HG03025 (cell line): Measurements from ENCODE around the gene ABCC2.
"Not testable (repeated sequence)": the region's sequence is repeated elsewhere in the genome, so short reads cannot be mapped to it uniquely, and the experiment has no call there.

Experiments used
- ATAC-seq: cut with Tn5 transposase; IDR thresholded peaks from one replicate; pipeline ENCODE4 v1.9.1; 2021; ENCODE audit warnings: mild to moderate bottlenecking, moderate library complexity; ENCODE audit not compliant: unreplicated experiment, low FRiP score

ABCC2 gene

DNA sequence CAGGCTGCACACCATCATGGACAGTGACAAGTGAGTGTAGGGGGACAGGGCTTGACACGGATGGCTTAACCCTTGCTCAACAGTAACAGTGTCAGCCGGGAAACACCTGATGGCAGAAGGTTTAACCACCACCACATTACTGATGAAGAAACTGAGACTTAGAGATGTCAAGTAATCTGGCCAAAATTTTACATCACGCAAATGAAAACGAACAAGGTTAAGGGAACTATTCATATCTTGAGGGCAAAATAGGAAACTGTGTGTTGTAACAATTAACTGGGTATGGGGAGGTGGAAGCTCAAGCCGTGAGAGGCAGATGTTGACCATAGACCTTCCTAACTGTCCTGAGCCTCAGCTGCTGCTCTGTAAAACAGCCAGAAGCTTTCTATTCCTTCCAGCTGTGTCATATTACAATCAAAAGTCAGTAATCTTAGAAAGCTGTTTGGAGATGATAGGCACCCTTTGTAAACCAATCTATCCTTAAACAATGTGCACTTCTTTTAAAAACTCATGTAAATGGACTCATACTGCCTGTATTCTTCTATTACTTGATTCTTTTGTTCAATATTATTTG, 68.4 kb downstream of the ABCC2 start:
- ATAC-seq = no peak

DNA sequence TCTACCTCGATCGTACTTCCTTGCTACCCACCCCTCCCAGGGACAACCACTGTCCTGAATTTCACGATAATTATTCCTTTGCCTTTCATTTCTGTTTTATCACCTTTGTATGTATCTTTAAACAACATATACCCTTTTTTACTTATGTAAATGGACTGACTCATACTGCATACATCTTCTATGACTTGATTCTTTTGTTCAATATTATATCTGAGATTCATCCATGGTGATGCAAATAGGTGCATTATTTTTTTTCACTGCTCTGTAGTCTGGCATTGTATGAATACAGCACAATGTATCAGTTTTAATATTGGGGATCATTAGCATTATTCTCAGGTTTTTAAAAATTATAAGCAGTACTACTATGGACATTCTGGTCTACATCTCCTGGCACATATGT, 69.4 kb downstream of the ABCC2 start:
- no peak for ATAC-seq

DNA sequence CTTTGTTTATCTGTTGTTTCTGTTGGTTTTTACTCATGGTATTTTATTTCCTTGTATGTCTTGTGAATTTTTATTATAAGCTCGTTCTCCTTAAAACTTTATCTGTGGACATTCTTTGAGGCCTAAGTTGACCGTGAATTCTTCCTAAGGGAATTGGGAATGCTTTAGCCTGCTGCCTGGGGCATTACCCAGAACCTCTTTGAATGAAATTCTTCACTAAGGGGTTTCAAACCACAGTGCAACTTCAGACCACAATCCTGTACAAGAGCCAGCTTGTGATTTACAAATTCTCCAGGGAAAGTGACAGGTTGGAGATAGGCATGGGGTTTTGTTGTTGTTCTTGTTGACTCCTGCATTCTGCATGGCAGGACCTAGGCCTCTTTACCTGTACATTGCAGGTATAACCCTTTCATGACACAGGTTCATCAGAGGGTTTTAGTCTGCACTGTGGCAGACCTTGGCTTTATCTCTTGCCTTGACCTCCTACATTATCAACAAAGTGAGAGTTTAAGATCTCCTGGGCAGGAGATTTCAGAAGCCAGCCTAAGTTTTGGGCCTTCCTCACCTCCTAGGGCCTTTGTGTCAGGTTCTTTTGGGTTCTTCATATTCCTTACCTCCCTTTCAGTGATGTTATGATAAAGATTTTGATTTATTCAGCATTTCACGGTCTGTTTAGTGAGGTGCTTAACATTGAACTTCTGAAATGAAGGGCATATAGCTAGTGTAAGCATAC, 70.2 kb downstream of the ABCC2 start:
- ATAC-seq = no peak

DNA sequence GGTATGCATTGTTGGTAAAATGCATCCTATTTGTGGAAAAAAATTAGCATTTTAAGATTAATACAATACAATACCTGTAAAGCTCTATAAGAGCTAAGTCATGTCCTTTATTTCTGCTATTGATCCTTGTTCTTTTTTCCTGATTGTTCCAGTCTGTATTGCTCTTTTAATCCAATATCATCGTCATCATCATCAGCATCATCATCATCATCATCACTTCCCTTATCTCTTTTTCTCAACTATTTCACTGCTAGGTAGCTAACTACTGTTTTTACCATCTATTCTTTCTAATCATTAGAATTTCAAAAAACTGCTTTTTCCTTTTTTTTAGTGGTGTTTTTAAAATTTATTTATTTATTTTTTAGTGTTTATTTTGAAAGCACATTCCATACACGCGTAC, 71.2 kb downstream of the ABCC2 start:
- ATAC-seq = no peak

DNA sequence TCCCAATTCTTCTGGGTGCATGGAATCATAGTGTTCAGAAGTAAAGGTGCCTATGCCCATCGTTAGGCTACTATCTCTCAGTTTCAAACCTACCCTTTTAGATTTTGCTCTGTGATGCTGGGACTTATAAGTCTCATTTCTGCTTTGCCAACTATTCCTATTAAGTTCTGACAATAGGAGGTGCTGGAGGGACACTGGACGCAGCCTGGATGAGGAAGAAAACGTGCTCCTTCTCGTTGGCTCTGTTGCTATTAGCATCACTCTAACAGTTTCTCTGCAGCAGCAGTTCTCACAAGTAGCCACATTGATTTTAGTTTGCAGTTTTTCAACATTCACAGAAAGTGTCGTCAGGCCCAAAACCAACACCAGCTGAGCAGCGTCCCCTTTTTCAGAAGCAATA, 72.4 kb downstream of the ABCC2 start:
- ATAC-seq = no peak

DNA sequence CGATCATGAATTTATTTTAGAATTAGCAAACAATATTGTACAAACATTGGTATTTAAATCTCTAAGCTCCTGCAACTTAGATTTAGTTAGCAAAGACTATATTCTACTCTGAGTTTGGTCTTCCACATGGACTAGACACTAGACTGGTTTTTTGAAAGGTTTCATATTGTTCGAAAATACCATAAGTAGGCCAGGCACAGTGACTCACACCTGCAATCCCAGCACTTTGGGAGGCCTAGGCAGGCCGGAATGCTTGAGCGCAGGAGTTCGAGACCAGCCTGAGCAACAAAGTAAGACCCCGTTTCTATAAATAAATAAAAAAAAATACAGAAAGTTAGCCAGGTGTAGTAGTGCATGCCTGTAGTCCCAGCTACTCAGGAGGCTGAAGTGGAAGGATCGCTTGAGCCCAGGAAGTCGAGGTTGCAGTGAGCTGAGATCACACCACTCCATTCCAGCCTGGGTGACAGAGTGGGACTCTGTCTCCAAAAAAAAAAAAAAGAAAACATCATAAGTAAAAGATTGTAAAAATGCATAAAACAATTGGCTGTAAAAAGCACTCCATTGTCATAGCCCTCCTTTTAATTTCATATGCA, 73.1 kb downstream of the ABCC2 start:
- no peak for ATAC-seq

DNA sequence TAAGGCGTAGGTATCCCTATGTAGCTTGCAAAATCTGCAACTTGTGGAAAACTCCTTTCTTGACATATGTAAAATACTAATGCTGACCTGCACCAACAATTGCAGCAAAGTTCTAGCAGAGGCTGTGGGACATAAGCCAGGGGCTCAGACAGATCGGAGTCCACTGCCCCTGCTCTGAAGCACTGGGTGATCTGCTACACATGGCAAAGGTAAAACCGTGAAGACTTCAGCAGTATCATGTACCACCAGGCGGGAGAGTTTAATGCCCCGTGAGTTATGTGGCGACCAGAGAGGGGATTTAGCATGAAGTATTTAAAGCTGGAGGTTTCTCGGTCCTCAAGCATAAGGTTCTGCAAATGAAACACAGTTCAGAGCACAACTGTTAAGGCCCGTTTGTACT, 76.4 kb downstream of the ABCC2 start:
- ATAC-seq = no peak

DNA sequence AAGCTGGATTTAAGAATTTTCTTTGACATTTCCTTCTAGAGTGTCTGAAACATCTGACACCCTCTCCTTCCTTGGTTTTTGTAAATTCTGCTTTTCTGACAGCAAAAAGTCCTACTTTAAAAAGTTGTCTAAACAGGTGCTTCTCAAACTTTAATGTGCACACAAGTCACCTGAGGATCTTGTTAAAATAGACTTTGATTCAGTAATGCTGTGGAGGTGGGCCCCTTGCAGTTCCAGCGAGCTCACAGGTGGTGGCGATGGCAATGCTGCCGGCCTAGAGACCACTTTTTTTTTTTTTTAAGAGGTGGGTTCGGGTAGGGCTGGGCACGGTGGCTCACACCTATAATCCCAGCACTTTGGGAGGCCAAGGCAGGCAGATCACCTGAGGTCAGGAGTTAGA, 77.1 kb downstream of the ABCC2 start:
- ATAC-seq = no peak

DNA sequence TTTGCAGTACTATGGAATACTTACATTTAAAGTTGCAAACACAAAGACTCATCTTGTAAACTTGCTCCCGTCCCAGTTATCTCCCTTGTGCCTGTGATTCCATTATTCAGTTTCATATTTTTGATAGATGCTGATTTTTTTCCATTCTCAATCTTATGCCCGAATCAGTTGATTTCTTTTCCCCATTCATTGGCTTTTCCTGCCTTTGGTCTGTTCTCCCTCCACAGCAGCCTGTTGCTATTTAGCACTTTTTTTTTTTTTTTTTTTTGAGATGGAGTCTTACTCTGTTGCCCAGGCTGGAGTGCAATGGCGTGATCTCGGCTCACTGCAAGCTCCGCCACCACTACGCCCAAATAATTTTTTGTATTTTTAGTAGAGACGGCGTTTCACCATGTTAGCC, 78.0 kb downstream of the ABCC2 start:
- ATAC-seq = no peak

DNA sequence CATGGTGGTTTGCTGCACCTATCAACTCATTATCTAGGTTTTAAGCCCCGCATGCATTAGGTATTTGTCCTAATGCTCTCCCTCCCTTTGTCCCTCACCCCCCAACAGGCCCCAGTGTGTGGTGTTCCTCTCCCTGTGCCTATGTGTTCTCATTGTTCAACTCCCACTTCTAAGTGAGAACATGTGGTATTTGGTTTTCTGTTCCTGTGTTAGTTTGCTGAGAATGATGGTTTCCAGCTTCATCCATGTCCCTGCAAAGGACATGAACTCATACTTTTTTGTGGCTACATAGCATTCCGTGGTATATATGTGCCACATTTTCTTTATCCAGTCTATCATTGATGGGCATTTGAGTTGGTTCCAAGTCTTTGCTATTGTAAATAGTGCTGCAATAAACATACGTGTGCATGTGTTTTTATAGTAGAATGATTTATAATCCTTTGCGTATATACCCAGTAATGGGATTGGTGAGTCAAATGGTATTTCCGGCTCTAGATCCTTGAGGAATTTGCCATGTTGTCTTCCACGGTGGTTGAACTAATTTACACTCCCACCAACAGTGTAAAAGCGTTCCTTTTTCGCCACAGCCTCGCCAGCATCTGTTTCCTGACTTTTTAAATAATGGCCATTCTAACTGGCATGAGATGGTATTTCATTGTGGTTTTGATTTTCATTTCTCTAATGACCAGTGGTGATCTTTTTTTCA, 81.2 kb downstream of the ABCC2 start:
- ATAC-seq = not testable (repeated sequence)

DNA sequence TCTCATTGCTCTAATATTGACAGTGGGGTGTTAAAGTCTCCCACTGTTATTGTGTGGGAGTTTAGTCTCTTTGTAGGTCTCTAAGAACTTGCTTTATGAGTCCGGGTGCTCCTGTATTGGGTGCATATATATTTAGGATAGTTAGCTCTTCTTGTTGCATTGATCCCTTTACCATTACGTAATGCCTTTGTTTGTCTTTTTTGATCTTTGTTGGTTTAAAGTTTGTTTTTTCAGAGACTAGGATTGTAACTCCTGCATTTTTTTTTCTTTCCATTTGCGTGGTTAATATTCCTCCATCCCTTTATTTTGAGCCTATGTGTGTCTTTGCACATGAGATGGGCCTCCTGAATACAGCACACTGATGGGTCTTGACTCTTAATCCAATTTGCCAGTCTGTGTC, 84.8 kb downstream of the ABCC2 start:
- ATAC-seq = not testable (repeated sequence)

DNA sequence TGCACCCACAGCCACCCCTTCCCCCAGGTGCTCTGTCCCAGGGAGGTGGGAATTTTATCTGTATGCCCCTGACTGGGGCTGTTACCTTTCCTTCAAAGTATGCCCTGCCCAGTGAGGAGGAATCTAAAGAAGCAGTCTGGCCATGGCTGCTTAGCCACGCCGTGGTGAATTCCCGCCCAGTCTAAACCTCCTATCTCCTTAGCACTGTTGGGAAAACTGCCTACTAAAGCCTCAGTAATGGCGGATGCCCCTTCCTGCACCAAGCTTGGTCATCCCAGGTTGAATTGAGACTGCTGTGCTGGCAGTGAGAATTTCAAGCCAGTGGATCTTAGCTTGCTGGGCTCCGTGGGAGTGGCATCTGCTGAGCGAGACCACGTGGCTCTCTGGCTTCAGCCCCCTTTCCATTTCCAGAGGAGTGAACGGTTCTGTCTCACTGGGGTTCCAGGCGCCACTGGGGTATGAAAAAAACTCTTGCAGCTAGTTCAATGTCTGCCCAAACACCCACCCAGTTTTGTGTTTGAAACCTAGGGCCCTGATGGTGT, 87.2 kb downstream of the ABCC2 start:
- ATAC-seq = no peak

DNA sequence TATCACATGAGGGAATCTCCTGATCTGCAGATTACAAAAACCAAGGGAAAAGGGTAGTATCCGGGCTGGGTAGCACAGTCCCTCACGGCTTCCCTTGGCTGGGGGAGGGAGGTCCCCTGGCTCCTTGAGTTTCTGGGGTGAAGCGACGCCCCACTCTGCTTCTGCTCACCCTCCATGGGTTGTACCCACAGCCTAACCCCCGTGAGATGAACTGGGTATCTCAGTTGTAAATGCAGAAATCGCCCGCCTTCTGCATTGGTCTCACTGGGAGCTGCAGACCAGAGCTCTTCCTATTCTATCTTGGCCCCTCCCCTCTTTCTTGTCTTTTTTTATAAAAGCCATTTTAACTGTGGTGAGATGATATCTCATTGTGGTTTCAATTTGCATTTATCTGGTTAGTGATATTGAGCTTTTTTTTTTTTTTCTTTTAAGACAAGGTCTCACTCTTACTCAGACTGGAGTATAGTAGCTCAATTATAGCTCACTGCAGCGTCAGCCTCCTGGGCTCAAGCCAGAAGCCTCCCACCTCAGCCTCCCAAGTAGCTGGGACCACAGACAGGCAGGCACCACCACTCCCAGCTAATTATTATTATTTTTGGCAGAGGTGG, 87.8 kb downstream of the ABCC2 start:
- no peak for ATAC-seq

DNA sequence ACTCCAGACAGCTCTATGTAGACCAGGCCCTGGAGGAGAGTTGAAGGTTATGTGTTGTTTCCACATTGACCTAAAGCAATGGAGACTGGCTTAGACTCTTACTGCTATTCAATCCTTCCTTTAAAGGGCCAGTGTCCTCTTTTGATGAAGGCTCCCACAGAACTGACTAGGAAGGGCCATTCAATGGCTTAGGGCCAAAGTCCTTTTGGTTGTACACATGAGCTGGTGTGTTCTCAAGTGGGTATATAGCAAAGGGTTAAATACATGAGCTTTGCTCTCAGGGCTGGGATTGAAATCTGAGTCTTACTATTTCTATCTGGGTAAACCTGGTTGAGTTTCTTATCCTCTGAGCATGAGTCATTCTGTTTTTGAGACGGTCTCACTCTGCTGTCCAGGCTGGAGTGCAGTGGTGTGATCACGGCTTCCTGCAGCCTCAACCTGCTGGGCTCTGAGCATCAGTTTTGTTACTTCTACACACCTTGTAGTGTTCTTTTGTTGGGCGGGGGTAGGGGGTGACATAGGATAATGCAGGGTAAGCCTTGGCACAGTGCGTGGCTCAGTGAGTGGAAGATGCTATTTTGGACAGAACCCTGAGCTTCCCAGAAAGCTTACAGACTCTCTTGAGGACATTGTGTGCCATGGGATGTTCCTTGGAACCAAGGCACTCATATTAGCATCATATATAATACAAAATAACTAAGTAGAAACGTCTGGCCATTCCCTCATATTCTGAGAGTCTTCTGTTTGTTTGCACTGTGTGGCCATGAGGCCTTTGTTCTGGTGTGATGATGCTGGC, 90.1 kb downstream of the ABCC2 start:
- ATAC-seq = no peak

DNA sequence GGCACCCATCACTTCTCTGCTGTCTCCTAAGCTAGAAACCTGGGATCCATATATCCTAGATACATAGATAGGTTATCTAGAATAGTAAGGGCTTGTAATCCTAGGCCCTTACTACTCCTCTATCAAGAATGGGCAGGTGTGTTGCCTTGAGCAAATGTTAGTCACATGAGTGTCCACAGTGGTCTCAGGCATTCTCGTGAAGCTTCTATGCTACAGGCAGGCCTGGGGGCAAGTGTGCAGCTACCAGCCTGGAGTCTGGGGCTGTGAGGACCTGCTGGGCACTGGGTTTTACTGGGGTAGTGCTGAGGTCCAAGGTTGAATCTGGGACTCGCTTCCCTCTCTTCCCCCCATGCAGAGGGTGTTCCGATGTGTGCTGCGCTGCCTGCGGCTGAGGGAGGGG, 91.4 kb downstream of the ABCC2 start:
- ATAC-seq = no peak

DNA sequence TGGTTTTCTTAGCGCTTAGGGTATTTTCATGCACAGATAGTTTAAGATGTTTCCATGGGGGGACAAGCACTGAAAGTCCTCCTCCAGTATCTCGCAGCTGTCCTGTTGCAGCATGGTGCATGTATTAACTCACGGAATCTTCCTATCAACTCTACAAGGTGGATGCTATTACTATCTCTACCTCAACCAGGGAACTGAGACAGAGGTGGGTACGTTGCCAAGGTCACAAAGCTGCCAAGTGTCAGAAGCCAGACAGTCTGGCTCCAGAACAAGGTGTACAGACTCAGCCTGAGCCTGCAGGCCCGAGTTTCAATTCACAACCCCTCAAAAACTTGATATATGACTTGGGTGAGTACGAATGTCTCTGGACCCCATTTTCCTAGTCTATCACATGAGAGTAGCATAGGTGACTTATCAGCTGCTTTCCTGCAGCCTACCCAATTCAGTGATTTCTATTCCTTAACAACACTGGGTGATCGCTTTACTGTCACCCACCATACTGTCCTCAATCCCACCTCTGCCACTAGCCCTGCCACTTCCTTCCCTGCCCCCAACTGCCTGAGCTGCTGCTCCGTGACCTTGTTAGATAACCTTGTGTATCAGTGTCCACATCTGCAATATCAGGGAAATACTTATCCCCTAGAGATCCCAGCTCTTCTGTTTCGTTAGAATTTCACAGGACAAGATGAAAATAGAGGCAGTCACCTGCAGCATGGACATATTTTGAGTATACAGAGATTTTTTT, 92.1 kb downstream of the ABCC2 start:
- no peak for ATAC-seq

DNA sequence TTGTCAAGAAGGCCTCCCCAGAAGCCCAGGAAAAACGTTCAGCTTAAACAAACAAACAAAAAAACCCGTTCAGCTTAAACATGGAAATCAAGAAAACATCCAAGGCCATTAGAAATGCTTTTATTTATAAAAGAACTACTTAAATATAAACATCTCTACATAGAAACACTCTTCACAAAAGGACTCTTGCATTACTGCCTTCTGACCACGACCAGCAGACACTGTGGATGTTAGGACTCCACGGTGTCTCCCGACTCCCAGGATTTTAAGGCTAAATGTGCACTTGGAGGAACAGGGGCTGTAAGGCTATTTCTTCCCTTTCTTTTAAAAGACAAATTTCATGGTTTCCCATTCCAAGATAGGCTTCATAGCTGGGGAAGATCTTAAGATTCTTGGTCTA, 93.0 kb downstream of the ABCC2 start:
- no peak for ATAC-seq

DNA sequence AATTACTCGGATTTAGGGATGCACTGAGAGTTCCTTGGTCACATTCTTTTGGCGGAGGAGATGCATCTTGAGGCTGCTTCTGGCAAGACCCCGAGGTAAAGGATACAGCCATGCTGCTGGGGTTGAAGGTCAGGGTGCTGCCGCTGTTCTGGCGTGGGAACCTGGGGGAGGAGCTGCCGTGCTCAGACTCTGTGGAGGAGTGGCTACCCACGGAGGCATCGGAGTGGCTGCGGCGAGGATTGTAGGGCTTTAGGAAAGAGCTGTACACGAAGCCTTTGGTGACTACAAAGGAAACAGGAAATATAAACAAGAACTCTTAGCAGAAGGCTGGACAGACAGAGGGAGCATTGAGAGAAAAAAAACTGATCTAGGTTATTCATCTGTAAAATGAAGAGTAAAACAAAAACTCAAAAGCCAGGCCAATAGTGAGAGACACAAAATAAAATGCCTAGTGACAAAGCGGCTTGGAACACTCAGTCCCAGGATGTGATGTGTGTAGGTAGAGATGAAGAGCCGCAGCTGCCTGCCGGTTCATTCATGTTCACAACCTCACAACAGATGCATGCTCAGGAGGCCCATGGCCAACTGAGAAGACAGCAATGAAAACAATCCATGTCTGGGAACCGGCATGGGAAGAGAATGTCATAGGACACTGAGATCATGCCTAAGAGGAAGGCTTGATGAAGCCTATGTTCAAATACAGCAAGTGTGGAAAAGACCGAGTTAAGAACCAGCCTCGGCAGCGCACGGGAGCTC, 97.8 kb downstream of the ABCC2 start:
- no peak for ATAC-seq

DNA sequence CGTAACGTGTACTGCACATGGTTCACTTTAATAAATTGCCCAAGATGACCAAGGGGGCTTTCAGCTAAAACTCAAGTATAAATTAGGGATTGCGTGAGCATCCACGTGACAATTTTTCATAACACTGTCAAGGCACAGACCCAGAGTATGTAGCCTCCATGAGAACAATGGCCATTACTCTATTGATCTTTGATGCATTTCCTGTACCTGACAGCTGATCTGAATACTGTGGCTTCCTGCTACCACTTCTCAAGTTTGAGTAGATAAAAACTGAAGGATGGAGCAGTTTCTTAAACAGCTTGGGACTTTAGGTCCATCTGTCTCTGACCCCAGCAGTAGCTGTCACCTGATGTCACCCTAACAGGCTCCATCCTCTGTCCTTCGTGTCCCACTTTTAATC, 98.9 kb downstream of the ABCC2 start:
- no peak for ATAC-seq
